SK-N-SH treated with all-trans-retinoic acid at 6 μM for 48 hours (cell line): Measurements from ENCODE around the gene WASHC2C.
"Not testable (repeated sequence)": the region's sequence is repeated elsewhere in the genome, so short reads cannot be mapped to it uniquely, and the experiment has no call there.

Source experiments
- ATAC-seq: fragments of 200-7000 bp; cut with Tn5 transposase; 3 replicates; pipeline ENCODE4 v1.9.1; 2020; ENCODE audit warnings: mild to moderate bottlenecking, moderate library complexity
- ARNTL ChIP-seq: fragments of 450-650 bp; formaldehyde crosslinking; IDR thresholded peaks from 2 replicates; pipeline ENCODE4 v1.5.0; 2020; ENCODE audit warnings: low read depth, mild to moderate bottlenecking, moderate library complexity, borderline replicate concordance
- BACH2 ChIP-seq: fragments of 250-450 bp; sonication (Bioruptor Pico); IDR thresholded peaks from 2 replicates; pipeline ENCODE4 v1.9.0; 2021; ENCODE audit warnings: mild to moderate bottlenecking, borderline replicate concordance
- CREB5 ChIP-seq: fragments of 250-450 bp; sonication (Bioruptor Pico); IDR thresholded peaks from 2 replicates; pipeline ENCODE4 v1.5.1; 2020; ENCODE audit warnings: low read depth, mild to moderate bottlenecking, moderate library complexity
- CSDC2 ChIP-seq: fragments of 250-450 bp; sonication (Bioruptor Pico); IDR thresholded peaks from 2 replicates; pipeline ENCODE4 v1.5.0; 2020; ENCODE audit warnings: mild to moderate bottlenecking, moderate library complexity
- CSRNP3 ChIP-seq: fragments of 250-450 bp; sonication (Bioruptor Pico); IDR thresholded peaks from 2 replicates; pipeline ENCODE4 v1.5.1; 2021; ENCODE audit warnings: mild to moderate bottlenecking, moderate library complexity
- ESRRG ChIP-seq: fragments of 250-450 bp; sonication (Bioruptor Pico); IDR thresholded peaks from 2 replicates; pipeline ENCODE4 v1.6.1; 2021; ENCODE audit warnings: mild to moderate bottlenecking
- GLIS3 ChIP-seq: fragments of 250-450 bp; sonication (Bioruptor Pico); IDR thresholded peaks from 2 replicates; pipeline ENCODE4 v1.5.0; 2020; ENCODE audit warnings: mild to moderate bottlenecking, moderate library complexity
- ISL1 ChIP-seq: fragments of 250-450 bp; sonication (Bioruptor Pico); IDR thresholded peaks from 2 replicates; pipeline ENCODE4 v2.1.2; 2022; ENCODE audit warnings: mild to moderate bottlenecking, moderate library complexity
- OSR1 ChIP-seq: fragments of 250-450 bp; sonication (Bioruptor Pico); IDR thresholded peaks from 2 replicates; pipeline ENCODE4 v1.8.0; 2022; ENCODE audit warnings: moderate library complexity, mild to moderate bottlenecking, inconsistent platforms
- PATZ1 ChIP-seq: fragments of 250-450 bp; sonication (Bioruptor Pico); IDR thresholded peaks from 2 replicates; pipeline ENCODE4 v1.8.0; 2020; ENCODE audit warnings: mild to moderate bottlenecking, moderate library complexity, borderline replicate concordance
- POU6F1 ChIP-seq: fragments of 250-450 bp; sonication (Bioruptor Pico); IDR thresholded peaks from 2 replicates; pipeline ENCODE4 v1.8.0; 2021; ENCODE audit warnings: low read depth, mild to moderate bottlenecking, moderate library complexity, borderline replicate concordance
- PPARA ChIP-seq: fragments of 250-450 bp; sonication (Bioruptor Pico); IDR thresholded peaks from 2 replicates; pipeline ENCODE4 v1.5.0; 2020; ENCODE audit warnings: mild to moderate bottlenecking, borderline replicate concordance
- RARB ChIP-seq: fragments of 250-450 bp; sonication (Bioruptor Pico); IDR thresholded peaks from 2 replicates; pipeline ENCODE4 v1.8.0; 2021; ENCODE audit warnings: mild to moderate bottlenecking, moderate library complexity
- SNAI2 ChIP-seq: fragments of 250-450 bp; sonication (Bioruptor Pico); IDR thresholded peaks from 2 replicates; pipeline ENCODE4 v1.5.0; 2020; ENCODE audit warnings: mild to moderate bottlenecking, moderate library complexity
- TCF4 ChIP-seq: fragments of 250-450 bp; sonication (Bioruptor Pico); IDR thresholded peaks from 2 replicates; pipeline ENCODE4 v1.8.0; 2021; ENCODE audit warnings: mild to moderate bottlenecking, moderate library complexity, borderline replicate concordance
- TOX ChIP-seq: fragments of 250-450 bp; sonication (Bioruptor Pico); IDR thresholded peaks from 2 replicates; pipeline ENCODE4 v1.8.0; 2021; ENCODE audit warnings: mild to moderate bottlenecking, moderate library complexity, borderline replicate concordance
- TSHZ2 ChIP-seq: fragments of 250-450 bp; sonication (Bioruptor Pico); IDR thresholded peaks from 2 replicates; pipeline ENCODE4 v1.5.0; 2020; ENCODE audit warnings: mild to moderate bottlenecking, moderate library complexity
- ZFP30 ChIP-seq: fragments of 450-650 bp; formaldehyde crosslinking; IDR thresholded peaks from 2 replicates; pipeline ENCODE4 v1.5.0; 2022; ENCODE audit warnings: mild to moderate bottlenecking, moderate library complexity
- ZNF565 ChIP-seq: fragments of 450-650 bp; formaldehyde crosslinking; conservative IDR thresholded peaks from 2 replicates; pipeline ENCODE4 v1.5.0; 2020; ENCODE audit warnings: low read depth, mild to moderate bottlenecking, moderate library complexity
- ZNF70 ChIP-seq: fragments of 450-650 bp; formaldehyde crosslinking; IDR thresholded peaks from 2 replicates; pipeline ENCODE4 v1.5.0; 2020; ENCODE audit warnings: mild to moderate bottlenecking, moderate library complexity
- ZNF8 ChIP-seq: fragments of 450-650 bp; formaldehyde crosslinking; IDR thresholded peaks from 2 replicates; pipeline ENCODE4 v1.5.0; 2020; ENCODE audit warnings: mild to moderate bottlenecking, moderate library complexity

The WASHC2C gene

GRCh38 chr10:45811075-45811474 is 84.0 kb downstream of the WASHC2C start (continued):
- TF ChIP-seq GLIS3 (CRISPR knock-in tag), result no peak
- no peak for TF ChIP-seq BACH2

- ATAC-seq, result not testable (repeated sequence)
Measured at GRCh38 chr10:45812959-45813358, 85.9 kb downstream of the WASHC2C start.

GRCh38 chr10:45814146-45814545 is 87.1 kb downstream of the WASHC2C start:
- not testable (repeated sequence) for ATAC-seq

- TF ChIP-seq BACH2, result no peak
- TF ChIP-seq CREB5 (CRISPR knock-in tag), result no peak
- TF ChIP-seq GLIS3 (CRISPR knock-in tag), result no peak
- TF ChIP-seq SNAI2, result no peak
- TF ChIP-seq ESRRG (CRISPR knock-in tag), result no peak
- no peak for TF ChIP-seq CSRNP3 (CRISPR knock-in tag)
- no peak for TF ChIP-seq PATZ1 (CRISPR knock-in tag)
- TF ChIP-seq ZFP30 (CRISPR knock-in tag), result no peak
- no peak for TF ChIP-seq ZNF70
- no peak for TF ChIP-seq CSDC2 (CRISPR knock-in tag)
- TF ChIP-seq OSR1 (CRISPR knock-in tag), result no peak
- TF ChIP-seq TCF4, result no peak
- TF ChIP-seq ARNTL, result no peak
- TF ChIP-seq RARB (CRISPR knock-in tag), result no peak
- TF ChIP-seq PPARA (CRISPR knock-in tag), result no peak
- no peak for TF ChIP-seq TSHZ2 (CRISPR knock-in tag)
- no peak for TF ChIP-seq ZNF8 (CRISPR knock-in tag)
- no peak for TF ChIP-seq ZNF565 (CRISPR knock-in tag)
- no peak for TF ChIP-seq TOX (CRISPR knock-in tag)
- no peak for ATAC-seq
Measured at GRCh38 chr10:45817130-45817859, 90.2 kb downstream of the WASHC2C start.

- ATAC-seq, result no peak
- TF ChIP-seq CSDC2 (CRISPR knock-in tag) (no peak), ARNTL (no peak), TSHZ2 (CRISPR knock-in tag) (no peak), PPARA (CRISPR knock-in tag) (no peak), POU6F1 (CRISPR knock-in tag) (no peak), CSRNP3 (CRISPR knock-in tag) (no peak), ESRRG (CRISPR knock-in tag) (no peak), ZNF70 (no peak), TOX (CRISPR knock-in tag) (no peak), ISL1 (no peak)
Measured at GRCh38 chr10:45817912-45818311, 90.8 kb downstream of the WASHC2C start.
